T-helper 2 cell treated with Interferon-gamma antibody and Interleukin-4, amounts not matched to agents 100 ng/mL and 5 ng/mL, for 36 hours (primary cell): ENCODE results near the gene C6orf132. TPM values are rescaled to one million over a fixed set of nuclear protein-coding genes. Genes with fewer than 3 reads are reported as not detected.

Experiments
- intact Hi-C: fragments of 100-400 bp; cut with micrococcal nuclease; formaldehyde crosslinking; loops from one replicate; pipeline ENCODE4 v1.15.1; 2023
- total RNA-seq: library from RNA; stranded (reverse); gene quantifications from 2 replicates; pipeline ENCODE4 v1.2.3, GENCODE V29; 2022

The C6orf132 gene
- total RNA-seq, 1 donor from 2014 or later: 0.05 TPM

DNA sequence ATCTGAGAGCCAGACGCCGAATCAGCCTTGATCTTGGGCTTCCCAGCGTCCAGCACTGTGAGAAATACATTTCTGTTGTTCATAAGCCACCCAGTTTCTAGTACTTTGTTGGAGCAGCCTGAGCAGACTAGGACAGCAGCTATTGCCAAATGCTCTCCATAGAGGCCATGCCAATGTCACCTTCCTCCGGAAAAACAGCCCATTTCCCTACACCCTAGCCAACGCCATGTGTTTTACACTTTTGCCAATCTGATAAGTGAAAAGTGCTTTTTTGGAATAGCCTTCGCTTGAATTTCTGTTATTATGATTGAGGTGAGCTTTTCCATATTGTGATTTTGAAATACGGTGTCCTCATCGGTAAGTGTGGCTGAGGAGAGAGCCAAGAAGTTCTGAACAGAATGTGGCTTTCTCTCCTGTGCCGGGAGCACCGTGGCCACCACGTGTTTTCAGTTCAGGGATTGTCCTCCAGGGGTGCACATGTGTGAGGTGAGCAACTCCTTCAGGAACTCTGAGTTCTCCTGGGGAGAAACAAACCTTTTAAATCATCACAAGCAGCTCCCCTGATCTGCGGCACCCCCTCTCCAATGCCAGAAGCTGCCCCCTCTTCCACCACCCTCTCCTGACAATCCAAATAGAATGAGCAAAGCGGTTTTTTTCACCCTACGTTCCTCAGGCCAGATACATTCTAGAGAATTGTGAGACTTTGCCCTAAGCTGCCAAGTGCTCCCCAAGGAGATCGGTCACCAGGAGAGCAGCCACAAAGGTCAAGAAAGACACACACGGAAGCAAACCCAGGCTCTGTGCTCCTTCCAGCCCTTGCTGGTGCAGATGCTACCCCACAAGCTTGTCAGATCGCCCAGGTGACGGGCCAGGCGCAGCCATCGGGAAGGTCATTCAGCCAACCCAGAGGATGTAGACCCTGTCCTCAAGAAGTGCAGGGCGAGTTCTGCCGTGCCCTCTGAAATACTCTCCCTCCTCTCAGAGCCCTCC, 56.1 kb downstream of the C6orf132 start:
- intact Hi-C loops: no loop called here

DNA sequence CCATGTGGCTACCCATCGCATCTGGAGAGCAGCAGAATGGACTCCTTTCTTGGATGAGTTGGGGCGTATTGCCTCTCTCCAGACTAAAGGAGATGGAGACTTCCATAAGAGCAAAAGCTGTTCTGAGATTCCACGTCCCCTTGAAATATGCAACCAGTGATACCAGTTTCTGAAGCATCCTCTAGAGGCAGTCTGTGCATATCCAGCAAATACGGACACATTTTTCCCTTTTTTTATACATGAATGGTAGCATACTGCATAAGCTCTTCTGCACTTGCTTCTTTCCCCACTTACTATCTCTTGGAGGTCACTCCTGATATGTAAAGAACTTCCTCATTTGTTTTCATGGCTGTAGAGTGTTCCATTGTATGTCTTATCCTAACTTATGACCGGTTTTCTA, 57.5 kb downstream of the C6orf132 start:
- intact Hi-C loops: no loop called here

DNA sequence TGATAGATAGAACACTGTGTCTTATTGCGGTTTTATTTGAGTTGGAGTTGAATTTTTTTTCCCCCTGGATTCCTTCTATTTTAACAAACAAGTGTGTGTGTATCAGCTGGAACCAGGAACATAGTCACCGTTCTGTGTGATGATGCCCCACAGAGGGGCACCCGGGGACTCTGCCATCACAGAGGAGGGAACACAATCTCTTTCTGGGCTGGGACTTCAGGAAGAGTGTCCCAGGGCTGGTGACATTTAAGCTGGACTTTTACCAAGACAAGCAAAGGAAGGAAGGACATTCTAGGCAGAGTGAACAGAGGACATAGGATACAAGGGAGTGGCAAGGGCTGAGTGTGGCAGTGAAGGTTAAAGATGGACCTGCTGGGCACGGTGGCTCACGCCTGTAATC, 58.9 kb downstream of the C6orf132 start:
- intact Hi-C loops: no loop called here

DNA sequence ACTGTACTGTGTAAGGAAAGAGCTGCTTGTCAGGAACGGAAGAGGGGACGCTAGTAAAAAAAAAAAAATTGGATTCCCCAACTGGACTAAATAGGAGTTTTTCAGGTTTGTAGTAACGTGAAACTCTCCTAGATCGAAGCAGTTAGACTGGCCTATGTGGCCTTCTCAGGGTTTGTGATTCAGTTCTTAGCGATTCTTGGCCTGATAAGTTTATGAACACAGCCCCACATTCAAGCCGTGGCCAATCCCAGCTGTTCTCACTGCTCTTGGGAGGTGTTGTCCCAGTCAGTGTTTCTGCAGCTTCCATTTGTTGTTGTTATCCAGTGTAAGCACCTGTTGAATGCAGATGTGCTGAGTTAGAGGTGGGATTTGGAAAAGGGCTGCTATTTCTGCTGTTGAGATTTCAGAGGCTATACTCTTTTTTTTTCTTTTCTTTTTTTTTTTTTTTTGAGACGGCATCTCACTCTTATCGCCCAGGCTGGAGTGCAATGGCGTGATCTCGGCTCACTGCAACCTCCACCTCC, 62.4 kb downstream of the C6orf132 start:
- intact Hi-C loops: no loop called here

DNA sequence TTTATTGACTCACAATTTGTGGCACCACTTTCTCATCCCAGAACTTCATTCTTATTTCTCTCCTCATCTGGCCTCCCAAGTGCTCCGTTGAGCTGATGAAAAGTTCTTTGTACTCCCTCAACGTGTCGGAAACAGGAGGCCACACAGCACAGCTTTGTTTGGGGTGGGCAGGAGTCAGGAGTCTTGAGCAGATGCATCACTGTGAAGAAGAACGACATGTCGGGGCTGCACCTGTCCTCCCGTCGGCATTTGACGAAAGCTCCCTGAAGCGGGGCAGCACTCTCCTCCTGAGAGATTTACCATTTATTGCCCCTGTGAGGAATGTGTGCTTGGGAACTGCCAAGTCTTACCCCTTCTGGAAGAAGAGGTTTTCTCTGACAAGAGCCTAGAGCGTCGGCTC, 64.0 kb downstream of the C6orf132 start:
- intact Hi-C loops: no loop called here

DNA sequence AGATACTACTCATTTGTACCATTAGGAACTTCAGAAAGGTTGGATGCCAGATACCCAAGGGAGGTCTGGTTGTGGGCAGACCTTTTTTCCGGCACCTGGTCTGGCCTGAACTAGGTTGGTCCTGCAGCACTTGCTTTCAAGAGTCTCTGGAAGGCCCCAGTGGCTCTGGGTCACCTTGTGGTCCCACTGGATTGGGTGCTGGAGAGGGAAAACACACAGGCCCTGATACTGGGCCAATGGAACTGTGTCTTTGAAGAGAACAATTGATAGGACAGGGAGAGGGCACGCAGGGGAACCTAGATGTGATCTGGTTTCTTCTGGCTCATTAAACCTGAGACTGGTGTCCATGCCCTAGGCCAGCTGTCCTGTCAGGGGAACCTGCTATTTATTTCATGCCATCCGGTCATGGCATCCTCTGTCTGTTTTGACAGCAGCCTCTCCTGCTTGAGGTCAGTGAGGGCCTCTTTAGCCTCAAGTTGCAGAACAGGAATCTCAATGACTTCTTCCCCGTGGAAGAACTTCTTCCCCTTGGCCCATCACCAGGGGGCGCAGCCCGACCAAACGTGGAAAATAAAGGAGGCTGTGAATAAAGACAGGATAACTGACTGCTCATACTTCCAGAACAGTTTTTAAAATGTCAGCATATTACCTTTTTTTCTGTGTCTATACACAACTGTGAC, 67.1 kb downstream of the C6orf132 start:
- intact Hi-C loops: loop anchor here (1.0 kb wide), 1 partner anchor 91 kb away; no protein-coding TSS in a partner anchor

DNA sequence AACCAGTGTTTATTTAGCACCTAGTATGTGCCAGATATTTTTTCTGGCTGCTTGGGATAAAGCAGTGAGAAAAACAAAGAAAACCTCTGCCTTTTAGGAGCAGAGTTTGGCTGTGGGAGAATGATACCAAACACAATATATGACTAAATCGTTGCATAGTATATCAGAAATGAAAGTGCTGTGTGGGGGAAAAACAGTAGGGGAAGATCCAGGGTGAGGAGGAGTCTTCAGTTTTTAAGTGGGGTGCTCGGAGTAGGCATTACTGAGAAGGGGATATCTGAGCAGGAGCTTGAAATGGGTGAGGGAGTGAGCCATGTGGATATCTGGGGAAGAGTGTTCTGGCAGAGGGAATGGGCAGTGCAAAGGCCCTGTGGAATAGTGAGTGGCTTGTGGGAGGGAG, 69.1 kb downstream of the C6orf132 start:
- intact Hi-C loops: no loop called here

DNA sequence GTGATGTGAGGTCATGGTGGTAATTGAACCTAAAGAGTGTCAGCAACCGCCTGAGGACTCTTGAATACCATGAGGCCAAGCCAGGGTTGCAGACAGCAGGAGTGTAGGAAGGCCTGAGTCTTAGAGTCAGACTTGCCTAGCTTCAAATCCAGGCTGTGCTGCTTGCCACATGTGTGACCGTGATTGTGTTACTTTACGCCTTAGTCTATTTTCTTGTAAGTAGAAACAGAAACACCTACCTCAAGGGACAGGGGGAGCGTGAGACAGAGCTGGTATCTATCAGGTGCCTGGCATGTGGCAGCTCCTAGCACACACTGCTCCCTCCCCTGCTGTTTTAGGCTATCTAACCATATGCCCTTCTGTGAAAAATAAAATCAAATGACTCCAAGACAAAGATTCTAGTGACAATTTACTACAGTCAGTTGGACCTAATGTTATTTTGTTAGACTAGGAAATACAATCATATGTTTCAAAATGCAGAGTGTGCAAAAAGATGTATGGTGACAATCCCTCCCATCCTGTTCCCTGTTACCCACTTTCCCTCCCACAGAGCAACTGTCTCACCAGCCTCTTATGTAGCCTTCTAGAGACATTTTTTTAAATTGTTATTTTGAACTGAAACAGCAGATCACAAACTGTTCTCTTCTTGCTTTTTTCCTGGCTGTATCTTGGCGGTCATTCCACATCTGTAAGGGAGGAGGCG, 70.4 kb downstream of the C6orf132 start:
- intact Hi-C loops: no loop called here

DNA sequence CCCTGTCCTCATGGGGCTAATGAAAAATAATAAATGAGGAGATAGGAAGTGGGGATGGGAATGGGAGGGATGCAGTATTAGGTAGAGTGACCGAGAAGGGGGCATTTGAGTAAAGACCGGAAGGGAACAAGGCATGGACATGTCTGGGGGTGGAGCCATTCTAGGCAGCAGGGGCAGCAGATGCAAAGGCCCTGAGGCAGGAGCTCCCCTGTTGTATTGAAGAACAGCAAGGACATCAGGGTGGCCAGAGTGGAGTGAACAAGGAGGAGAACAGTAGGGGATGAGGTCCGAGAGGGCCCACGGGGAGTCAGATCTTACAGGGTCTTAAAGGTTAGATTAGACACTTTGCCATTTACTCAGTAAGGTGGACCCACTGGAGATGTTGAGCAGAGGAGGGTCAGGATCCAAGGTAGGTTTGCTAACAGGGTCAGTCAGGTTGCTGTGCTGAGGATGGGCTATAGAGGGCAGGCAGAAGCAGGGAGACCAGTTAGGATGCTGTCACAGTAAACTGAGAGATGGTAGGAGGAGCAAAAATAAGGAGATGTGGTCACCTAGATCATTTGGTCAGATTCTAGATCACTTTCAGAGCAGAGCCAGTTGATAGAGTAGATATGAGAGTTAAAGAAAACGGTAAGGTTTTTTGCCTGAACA, 73.4 kb downstream of the C6orf132 start:
- intact Hi-C loops: no loop called here

DNA sequence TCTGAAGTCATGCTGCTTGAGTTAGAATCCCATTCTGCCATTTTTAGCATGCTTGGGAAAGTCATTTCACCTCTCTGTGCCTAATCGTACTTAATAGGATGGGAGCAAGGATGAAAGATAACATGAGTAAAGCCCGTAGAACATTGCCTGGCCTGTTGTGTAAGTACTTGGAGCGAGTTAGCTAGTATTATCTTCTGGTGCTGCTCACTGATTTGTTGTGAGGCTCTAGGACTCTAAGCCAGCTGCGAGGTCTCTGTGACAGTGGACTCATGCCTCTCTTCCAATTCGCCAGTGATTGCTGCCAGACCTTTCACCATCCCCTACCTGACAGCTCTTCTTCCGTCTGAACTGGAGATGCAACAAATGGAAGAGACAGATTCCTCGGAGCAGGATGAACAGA, 74.2 kb downstream of the C6orf132 start:
- intact Hi-C loops: no loop called here

DNA sequence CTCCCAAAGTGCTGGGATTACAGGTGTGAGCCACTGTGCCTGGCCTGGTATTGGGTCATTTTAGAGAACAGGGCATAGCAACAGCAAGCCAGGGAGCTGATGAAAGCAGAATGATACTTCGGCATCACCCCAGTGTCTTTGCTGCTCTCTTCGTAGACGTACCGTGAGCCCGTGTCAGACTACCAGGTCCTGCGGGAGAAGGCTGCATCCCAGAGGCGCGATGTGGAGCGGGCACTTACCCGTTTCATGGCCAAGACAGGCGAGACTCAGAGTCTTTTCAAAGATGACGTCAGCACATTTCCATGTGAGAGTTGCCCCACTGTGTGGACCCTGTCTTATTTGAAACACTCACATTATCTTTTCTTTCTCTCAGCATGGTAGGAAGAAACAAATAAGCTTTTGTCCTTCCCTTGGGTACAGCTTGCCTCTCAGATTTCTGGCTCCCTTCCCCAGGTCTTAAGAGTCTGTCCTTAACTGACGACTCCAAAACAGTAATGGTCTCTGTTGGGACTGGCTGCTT, 76.2 kb downstream of the C6orf132 start:
- intact Hi-C loops: no loop called here

DNA sequence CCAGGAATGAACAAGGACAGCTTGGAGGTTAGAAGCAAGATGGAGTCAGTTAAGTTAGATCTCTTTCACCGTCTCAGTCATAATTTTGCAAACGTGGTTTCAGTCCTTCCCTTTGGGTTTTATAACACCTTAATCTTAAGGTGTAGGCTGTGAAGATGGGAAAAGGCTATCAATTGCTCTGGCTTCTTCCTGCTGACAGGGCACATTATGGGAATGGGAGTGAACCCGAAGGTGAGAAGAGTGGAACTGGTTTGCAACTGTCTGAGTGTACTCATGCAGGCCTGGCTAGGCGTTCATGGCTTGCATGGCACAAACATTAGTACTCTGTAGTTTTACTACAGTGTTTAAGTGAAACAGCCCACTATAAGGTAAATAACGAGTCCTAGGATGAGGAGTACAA, 82.7 kb downstream of the C6orf132 start:
- intact Hi-C loops: no loop called here

DNA sequence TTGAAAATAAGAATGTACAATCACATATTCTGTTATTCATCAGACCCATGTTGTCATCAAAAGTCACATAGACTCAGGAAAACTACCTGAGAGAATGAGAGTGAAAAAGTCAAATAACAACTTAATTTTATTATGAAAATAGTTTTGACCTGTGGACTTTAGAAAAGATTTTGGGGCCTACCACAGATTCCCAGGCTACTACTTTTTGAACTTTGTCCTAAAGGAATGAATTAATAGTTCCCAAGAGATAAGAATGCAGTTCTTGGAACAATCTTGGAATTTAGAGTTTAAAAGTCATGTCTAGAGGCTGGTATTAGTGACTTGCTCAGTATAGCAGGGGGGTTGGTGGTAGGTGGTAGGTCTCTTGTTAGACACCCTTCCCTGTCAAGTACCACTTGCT, 88.8 kb downstream of the C6orf132 start:
- intact Hi-C loops: loop anchor here (5.0 kb wide), 2 partner anchors 824 to 981 kb away; partner anchors contain the start of genes NFYA, OARD1 and RPL7L1

DNA sequence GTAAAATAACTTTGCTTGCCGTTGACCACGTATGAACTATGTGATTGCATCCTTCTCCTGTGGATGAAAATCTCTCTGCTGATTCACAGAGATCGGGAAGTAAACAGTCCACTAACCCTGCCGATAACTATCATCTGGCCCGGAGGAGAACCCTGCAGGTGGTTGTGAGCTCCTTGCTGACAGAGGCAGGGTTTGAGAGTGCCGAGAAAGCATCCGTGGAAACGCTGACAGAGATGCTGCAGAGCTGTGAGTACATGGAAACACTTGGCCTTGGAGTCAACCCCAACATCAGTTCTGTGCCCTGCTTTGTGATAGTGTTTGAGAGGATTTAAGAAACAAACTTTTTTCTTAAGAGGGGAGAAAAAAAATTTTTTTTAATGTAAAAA, 91.2 kb downstream of the C6orf132 start:
- intact Hi-C loops: loop anchor here (2.0 to 5.0 kb wide), 3 partner anchors 166 to 979 kb away; partner anchors contain the start of genes MRPS10, NFYA, OARD1 and RPL7L1

Other genes starting within 250 kb of the C6orf132 start
- gene USP49, start 247.2 kb downstream of the C6orf132 start, total RNA-seq: 7.1 and 7.3 TPM in 2 replicates
- gene MED20, start 221.5 kb downstream of the C6orf132 start, total RNA-seq: 19.4 and 24.1 TPM in 2 replicates
- gene BYSL, start 221.1 kb downstream of the C6orf132 start, total RNA-seq: 38.5 and 39.5 TPM in 2 replicates
- gene CCND3, start 200.8 kb downstream of the C6orf132 start, total RNA-seq: 462 and 476 TPM in 2 replicates
- 42.6 and 47.5 TPM in 2 replicates for gene TAF8, start 92.1 kb downstream of the C6orf132 start, total RNA-seq
- gene GUCA1A, start 30.7 kb upstream of the C6orf132 start, total RNA-seq: 0.11 TPM in 1 of 2 replicates, not detected in the other
- 1.3 and 1.6 TPM in 2 replicates for gene GUCA1B, start 52.3 kb upstream of the C6orf132 start, total RNA-seq
- 35.8 and 35.9 TPM in 2 replicates for gene MRPS10, start 75.2 kb upstream of the C6orf132 start, total RNA-seq